Thyroid gland (tissue), 4 donors: ENCODE measurements around the gene ACAD10.

Experiments used
- CTCF ChIP-seq, 6 experiments: fragments of 200-600 bp in 3 of 6; fragments of 450-650 bp in 3 of 6; sonication (generic) in 3 of 6; IDR thresholded peaks; one replicate each; pipeline ENCODE4 v1.5.1; 2016 to 2019; ENCODE audit warnings: antibody characterized with exemption in 6 of 6, mild to moderate bottlenecking in 2 of 6, inconsistent platforms in 1 of 6, moderate library complexity in 1 of 6
- POLR2A ChIP-seq, 2 donors: fragments of 450-650 bp; IDR thresholded peaks; one replicate each; pipeline ENCODE4 v1.6.1; 2017; ENCODE audit warnings: antibody characterized with exemption in 2 of 2, mild to moderate bottlenecking in 2 of 2, moderate library complexity in 1 of 2

DNA sequence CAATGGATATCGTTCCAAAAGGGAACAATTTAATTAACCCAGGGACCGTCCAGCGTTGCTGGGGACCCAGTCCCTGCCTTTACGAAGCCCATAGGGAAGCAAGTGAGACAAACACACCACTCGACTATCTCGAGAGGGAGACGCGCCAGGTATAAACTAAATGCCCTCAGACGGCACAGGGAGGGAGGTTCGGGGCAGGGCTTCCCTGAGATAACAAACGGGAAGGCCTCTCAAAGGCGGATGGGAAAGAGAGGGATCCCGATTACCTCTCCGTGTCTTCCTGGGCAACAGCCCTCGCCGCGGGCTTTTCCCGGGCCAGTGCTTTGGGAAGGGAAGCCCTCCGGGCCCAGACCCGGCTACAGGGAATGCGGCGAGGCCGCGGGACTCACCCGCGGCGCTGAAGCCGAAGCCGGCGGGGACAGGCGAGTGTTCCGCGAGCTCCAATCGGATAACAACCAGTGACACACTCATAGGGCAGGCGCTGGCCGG is 487 bp upstream of the ACAD10 start:
- TF ChIP-seq CTCF (IDR thresholded peaks at IDR 0.05) (no peak), POLR2A (IDR thresholded peaks at IDR 0.05) (no peak)
